Thoracic aorta endothelial cell (primary cell): ENCODE measurements around the gene GIMAP7. TPM values are rescaled to one million over a fixed set of nuclear protein-coding genes. Genes with fewer than 3 reads are reported as not detected.

Source experiments
- total RNA-seq: library from RNA; depleted of rRNA; stranded (reverse); fragments of >200 nt; gene quantifications from 2 replicates; pipeline ENCODE4 v1.2.3, GENCODE V29; 2012

The GIMAP7 gene
- 30.9 and 48.0 TPM in 2 replicates for total RNA-seq

DNA sequence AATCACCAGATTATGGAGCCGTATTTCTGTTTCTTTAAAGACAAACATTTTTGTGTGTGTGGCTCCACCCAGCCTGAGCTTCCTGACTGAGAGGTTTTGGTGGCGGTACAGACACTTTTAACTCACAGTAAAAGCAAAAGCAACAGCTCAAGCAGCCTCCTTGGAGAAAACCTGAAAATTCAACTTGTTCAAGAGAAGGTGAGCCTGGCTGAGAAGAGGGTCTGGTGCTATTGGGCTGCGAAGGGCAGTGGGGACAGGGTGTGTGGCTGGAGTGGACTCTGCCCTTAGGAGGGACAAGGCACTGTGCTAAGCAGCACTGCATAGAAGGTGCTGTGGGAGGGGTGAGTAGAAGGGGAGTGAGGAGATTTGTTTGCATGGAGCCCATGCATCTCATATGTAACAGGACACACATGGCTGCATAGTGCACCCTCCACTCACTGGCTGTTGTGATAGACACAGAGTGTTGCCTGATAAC is at the start of gene GIMAP7:
TSS of gene GIMAP7 (plus strand) at position 125 of the 475 bp plus-strand sequence. CDS start 5,103 bp downstream, outside the sequence.

DNA sequence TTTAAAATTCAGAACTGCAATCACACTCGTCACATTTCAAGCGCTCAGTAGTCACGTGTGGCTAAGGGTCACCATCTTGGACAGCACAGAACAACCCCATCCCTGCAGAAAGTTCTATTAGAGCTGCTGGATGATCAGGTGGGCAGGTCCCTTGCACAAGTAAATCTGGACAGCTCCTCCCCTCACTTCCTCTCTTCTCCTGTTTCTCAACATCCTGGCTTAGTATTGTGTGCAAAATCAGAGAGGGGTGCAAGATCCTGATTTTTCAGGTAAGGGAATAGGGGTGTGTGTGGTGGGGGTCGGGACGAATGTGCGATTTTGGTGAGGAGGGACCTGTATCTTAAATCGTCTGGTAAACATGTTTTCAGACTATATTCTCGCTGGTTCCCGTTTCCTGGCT is 52.5 kb downstream of the GIMAP7 start, which contains the start of gene GIMAP4:
TSS of gene GIMAP4 (plus strand) at position 222 of the 400 bp plus-strand sequence. CDS start 2,512 bp downstream, outside the sequence.

Other genes starting within 250 kb of the GIMAP7 start
- gene LRRC61, start 191.5 kb upstream of the GIMAP7 start, total RNA-seq: 0.13 and 0.36 TPM in 2 replicates
- gene ACTR3C, start 191.3 kb upstream of the GIMAP7 start, total RNA-seq: 0.07 and 0.13 TPM in 2 replicates
- not detected in 2 replicates for gene RARRES2, start 173.2 kb upstream of the GIMAP7 start, total RNA-seq
- 86.7 and 123 TPM in 2 replicates for gene REPIN1, start 146.1 kb upstream of the GIMAP7 start, total RNA-seq
- 4.3 and 5.1 TPM in 2 replicates for gene ZNF775, start 135.5 kb upstream of the GIMAP7 start, total RNA-seq
- 75.1 and 75.3 TPM in 2 replicates for gene GIMAP8, start 64.2 kb upstream of the GIMAP7 start, total RNA-seq
- gene GIMAP4, start 52.5 kb downstream of the GIMAP7 start, total RNA-seq: 117 and 242 TPM in 2 replicates
- gene GIMAP6, start 117.5 kb downstream of the GIMAP7 start, total RNA-seq: 155 and 156 TPM in 2 replicates
- 39.8 and 44.8 TPM in 2 replicates for gene GIMAP2, start 170.8 kb downstream of the GIMAP7 start, total RNA-seq
- gene GIMAP1, start 201.7 kb downstream of the GIMAP7 start, total RNA-seq: 10.4 and 10.8 TPM in 2 replicates
- 1.2 and 8.9 TPM in 2 replicates for gene GIMAP5, start 222.5 kb downstream of the GIMAP7 start, total RNA-seq